Vagina (tissue), 2 donors: Measurements from ENCODE around the gene INTS13. TPM values are rescaled to one million over a fixed set of nuclear protein-coding genes. Genes with fewer than 3 reads are reported as not detected.

Experiments used
- DNase-seq, 2 donors: peaks; one replicate each; pipeline ENCODE4 v3.0.0-alpha.2; 2017; ENCODE audit errors: extremely low spot score in 2 of 2
- H3K27ac ChIP-seq: fragments of 200-600 bp; sonication (generic); one replicate; pipeline ENCODE4 v1.5.1; 2019
- H3K27me3 ChIP-seq: fragments of 200-600 bp; sonication (generic); one replicate; pipeline ENCODE4 v1.5.1; 2019
- H3K36me3 ChIP-seq, 2 donors: fragments of 200-600 bp; sonication (generic); one replicate each; pipeline ENCODE4 v1.5.1; 2017 to 2019
- H3K4me1 ChIP-seq: fragments of 200-600 bp; sonication (generic); one replicate; pipeline ENCODE4 v1.5.1; 2019
- H3K4me3 ChIP-seq, 2 donors: fragments of 200-600 bp; sonication (generic); 1 replicate in 1 of 2; 2 replicates in 1 of 2; pipeline ENCODE4 v1.5.1; 2016 to 2019
- H3K9me3 ChIP-seq: fragments of 200-600 bp; sonication (generic); one replicate; pipeline ENCODE4 v1.5.1; 2019
- POLR2A ChIP-seq, 2 donors: fragments of 450-650 bp; IDR thresholded peaks; one replicate each; pipeline ENCODE4 v1.6.1; 2017; ENCODE audit warnings: antibody characterized with exemption in 2 of 2, mild to moderate bottlenecking in 2 of 2, moderate library complexity in 2 of 2
- POLR2AphosphoS5 ChIP-seq, 2 donors: sonication (generic); formaldehyde crosslinking; IDR thresholded peaks; one replicate each; pipeline ENCODE4 v1.9.0; 2017; ENCODE audit warnings: antibody characterized with exemption in 2 of 2, mild to moderate bottlenecking in 2 of 2, low read depth in 1 of 2; ENCODE audit not compliant: insufficient read depth in 1 of 2
- intact Hi-C: fragments of 100-400 bp; cut with DNase I; formaldehyde crosslinking; loops from one replicate; pipeline ENCODE4 v1.15.1; 2023
- total RNA-seq: library from RNA; depleted of rRNA; stranded (reverse); fragments of >200 nt; gene quantifications from one replicate; pipeline ENCODE4 v1.2.3, GENCODE V29; 2016
- TF ChIP-seq, protein P1 (sequence below), 3 experiments: fragments of 450-650 bp in 2 of 3; fragments of 200-600 bp in 1 of 3; sonication (generic) in 1 of 3; IDR thresholded peaks; one replicate each; pipeline ENCODE4 v1.5.1; 2017 to 2019; ENCODE audit warnings: antibody characterized with exemption in 3 of 3, mild to moderate bottlenecking in 2 of 3, moderate library complexity in 2 of 3

Gene INTS13
- total RNA-seq, 1 donor from 2014 or later: 26.0 TPM

DNA sequence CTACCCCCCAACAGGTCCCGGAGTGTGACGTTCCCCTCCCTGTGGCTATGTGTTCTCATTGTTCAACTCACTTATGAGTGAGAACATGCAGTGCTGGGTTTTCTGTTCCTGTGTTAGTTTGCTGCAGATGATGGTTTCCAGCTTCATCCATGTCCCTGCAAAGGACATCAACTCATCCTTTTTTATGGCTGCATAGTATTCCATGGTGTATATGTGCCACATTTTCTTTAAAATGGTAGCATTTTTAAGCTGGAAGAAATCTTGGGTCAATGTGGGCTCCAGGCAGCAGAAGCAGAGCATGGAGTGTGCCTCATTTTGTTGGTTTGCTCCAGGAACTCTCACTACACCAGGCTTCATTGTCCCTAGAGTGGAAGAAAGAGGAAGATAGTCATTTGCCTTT lies 57.2 kb downstream of the INTS13 start:
- TF ChIP-seq POLR2A (IDR thresholded peaks at IDR 0.05): no peak
- TF ChIP-seq, protein P1, sequence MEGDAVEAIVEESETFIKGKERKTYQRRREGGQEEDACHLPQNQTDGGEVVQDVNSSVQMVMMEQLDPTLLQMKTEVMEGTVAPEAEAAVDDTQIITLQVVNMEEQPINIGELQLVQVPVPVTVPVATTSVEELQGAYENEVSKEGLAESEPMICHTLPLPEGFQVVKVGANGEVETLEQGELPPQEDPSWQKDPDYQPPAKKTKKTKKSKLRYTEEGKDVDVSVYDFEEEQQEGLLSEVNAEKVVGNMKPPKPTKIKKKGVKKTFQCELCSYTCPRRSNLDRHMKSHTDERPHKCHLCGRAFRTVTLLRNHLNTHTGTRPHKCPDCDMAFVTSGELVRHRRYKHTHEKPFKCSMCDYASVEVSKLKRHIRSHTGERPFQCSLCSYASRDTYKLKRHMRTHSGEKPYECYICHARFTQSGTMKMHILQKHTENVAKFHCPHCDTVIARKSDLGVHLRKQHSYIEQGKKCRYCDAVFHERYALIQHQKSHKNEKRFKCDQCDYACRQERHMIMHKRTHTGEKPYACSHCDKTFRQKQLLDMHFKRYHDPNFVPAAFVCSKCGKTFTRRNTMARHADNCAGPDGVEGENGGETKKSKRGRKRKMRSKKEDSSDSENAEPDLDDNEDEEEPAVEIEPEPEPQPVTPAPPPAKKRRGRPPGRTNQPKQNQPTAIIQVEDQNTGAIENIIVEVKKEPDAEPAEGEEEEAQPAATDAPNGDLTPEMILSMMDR (IDR thresholded peaks at IDR 0.05): no peak
- no peak for TF ChIP-seq POLR2AphosphoS5 (IDR thresholded peaks at IDR 0.05; ENCODE audit: insufficient read depth in 1 of 2, low read depth in 1 of 2)
- Histone ChIP-seq H3K27me3 (no peaks in the 10 kb centered on the region), H3K9me3 (no peaks in the 10 kb centered on the region), H3K36me3 (no peaks in the 10 kb centered on the region), H3K4me3 (no peak overlapping the region), H3K4me1 (peaks cover 30% of the 10 kb centered on the region), H3K27ac (no peak overlapping the region)
- DNase-seq: no peak
- intact Hi-C loops: no loop called here

GRCh38 chr12:26878661-26879119 lies 59.1 kb downstream of the INTS13 start:
- DNase-seq: no peak

GRCh38 chr12:26874501-26875296 lies 63.1 kb downstream of the INTS13 start:
- no peaks in the 10 kb centered on the region for H3K36me3 ChIP-seq
- no peak overlapping the region for H3K27ac ChIP-seq
- no peaks in the 10 kb centered on the region for H3K27me3 ChIP-seq
- H3K4me3 ChIP-seq: no peak overlapping the region
- no peaks in the 10 kb centered on the region for H3K9me3 ChIP-seq
- TF ChIP-seq, protein P1 (IDR thresholded peaks at IDR 0.05): no peak
- TF ChIP-seq POLR2AphosphoS5 (IDR thresholded peaks at IDR 0.05; ENCODE audit: insufficient read depth in 1 of 2, low read depth in 1 of 2): no peak
- TF ChIP-seq POLR2A (IDR thresholded peaks at IDR 0.05): no peak
- DNase-seq: no peak
- H3K4me1 ChIP-seq: peaks cover 38% of the 10 kb centered on the region
- intact Hi-C loops: no loop called here

More at GRCh38 chr12:26878661-26879119, 59.1 kb downstream of the INTS13 start:
- Histone ChIP-seq H3K9me3 (no peaks in the 10 kb centered on the region), H3K4me1 (peaks cover 21% of the 10 kb centered on the region), H3K36me3 (no peaks in the 10 kb centered on the region), H3K27me3 (no peaks in the 10 kb centered on the region), H3K4me3 (no peak overlapping the region), H3K27ac (peak overlapping the region; percentile 17)
- TF ChIP-seq POLR2AphosphoS5 (IDR thresholded peaks at IDR 0.05; ENCODE audit: insufficient read depth in 1 of 2, low read depth in 1 of 2) (peak; percentile 18 to 74), POLR2A (IDR thresholded peaks at IDR 0.05) (no peak)
- intact Hi-C loops: no loop called here

- Histone ChIP-seq H3K4me1 (peaks cover 19% of the 10 kb centered on the region), H3K27ac (no peak overlapping the region), H3K27me3 (no peaks in the 10 kb centered on the region), H3K36me3 (no peaks in the 10 kb centered on the region), H3K9me3 (no peaks in the 10 kb centered on the region), H3K4me3 (no peak overlapping the region)
- DNase-seq: no peak
- TF ChIP-seq POLR2A (IDR thresholded peaks at IDR 0.05): no peak
- TF ChIP-seq, protein P1 (IDR thresholded peaks at IDR 0.05): no peak
- no peak for TF ChIP-seq POLR2AphosphoS5 (IDR thresholded peaks at IDR 0.05; ENCODE audit: insufficient read depth in 1 of 2, low read depth in 1 of 2)
- intact Hi-C loops: no loop called here
Measured at GRCh38 chr12:26872625-26873024, 65.2 kb downstream of the INTS13 start.

DNA sequence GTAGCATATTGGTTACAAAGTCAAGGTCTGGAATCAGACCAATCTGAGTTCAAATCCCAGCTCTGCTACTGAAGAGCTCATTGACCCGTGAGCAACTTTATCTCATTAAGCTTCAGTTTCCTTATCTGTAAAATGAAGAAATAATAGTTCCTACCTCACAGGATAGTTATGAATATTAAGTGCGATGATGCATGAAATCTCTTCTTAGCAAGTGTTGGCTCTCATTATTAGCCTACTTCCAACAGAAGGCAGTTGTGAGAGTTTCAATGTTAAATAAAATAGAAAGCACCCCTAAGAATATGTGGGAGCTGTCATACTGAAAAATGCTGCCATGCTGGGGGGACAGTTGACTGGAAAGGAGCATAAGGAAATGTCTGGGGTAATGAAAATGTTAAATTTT lies 65.8 kb downstream of the INTS13 start:
- no peak overlapping the region for H3K4me3 ChIP-seq
- DNase-seq: no peak
- TF ChIP-seq POLR2AphosphoS5 (IDR thresholded peaks at IDR 0.05; ENCODE audit: insufficient read depth in 1 of 2, low read depth in 1 of 2) (no peak), POLR2A (IDR thresholded peaks at IDR 0.05) (no peak)
- TF ChIP-seq, protein P1 (IDR thresholded peaks at IDR 0.05): no peak
- H3K27ac ChIP-seq: no peak overlapping the region
- H3K36me3 ChIP-seq: no peaks in the 10 kb centered on the region
- no peaks in the 10 kb centered on the region for H3K27me3 ChIP-seq
- intact Hi-C loops: no loop called here
- H3K9me3 ChIP-seq: no peaks in the 10 kb centered on the region
- peaks cover 17% of the 10 kb centered on the region for H3K4me1 ChIP-seq
